VCaP (cell line): ENCODE measurements around the gene FOXRED2.
A peak's percentile ranks its signal among the peaks of the same experiment; 100 is the strongest.
"Not testable (repeated sequence)": the region's sequence is repeated elsewhere in the genome, so short reads cannot be mapped to it uniquely, and the experiment has no call there.

Experiments used
- H3K27ac ChIP-seq: fragments of 450-650 bp; 2 replicates; pipeline ENCODE4 v1.5.1; 2017
- CTCF ChIP-seq: fragments of 450-650 bp; conservative IDR thresholded peaks from 2 replicates; pipeline ENCODE4 v1.5.1; 2017; ENCODE audit warnings: mild to moderate bottlenecking, moderate library complexity

Gene FOXRED2

GRCh38 chr22:36546932-36547331, 40.1 kb upstream of the FOXRED2 start:
- H3K27ac ChIP-seq, result no peak overlapping the region

GRCh38 chr22:36546092-36546804, 39.4 kb upstream of the FOXRED2 start:
- peak; percentile 79 for TF ChIP-seq CTCF
- no peak overlapping the region for H3K27ac ChIP-seq

More at GRCh38 chr22:36546932-36547331, 40.1 kb upstream of the FOXRED2 start:
- TF ChIP-seq CTCF, result no peak

GRCh38 chr22:36544107-36544620, 37.3 kb upstream of the FOXRED2 start:
- no peak overlapping the region for H3K27ac ChIP-seq
- TF ChIP-seq CTCF, result no peak

GRCh38 chr22:36541831-36542411, 35.1 kb upstream of the FOXRED2 start:
- TF ChIP-seq CTCF, result no peak
- peak overlapping the region; percentile 18 for H3K27ac ChIP-seq

- no peak overlapping the region for H3K27ac ChIP-seq
- no peak for TF ChIP-seq CTCF
Observed at GRCh38 chr22:36540867-36541642, 34.2 kb upstream of the FOXRED2 start.

- TF ChIP-seq CTCF, result no peak
- no peak overlapping the region for H3K27ac ChIP-seq
Observed at GRCh38 chr22:36538529-36538928, 31.7 kb upstream of the FOXRED2 start.

GRCh38 chr22:36536717-36537116, 29.9 kb upstream of the FOXRED2 start:
- no peak overlapping the region for H3K27ac ChIP-seq
- no peak for TF ChIP-seq CTCF

- not testable (repeated sequence) for H3K27ac ChIP-seq
Observed at GRCh38 chr22:36533320-36533719, 26.5 kb upstream of the FOXRED2 start.
